ENCODE data around the gene CD248. TPM values are rescaled to one million over a fixed set of nuclear protein-coding genes. Genes with fewer than 3 reads are reported as not detected.

Gene CD248
- total RNA-seq, 2 donors from 2014 or later, result 3.0 to 3.9 TPM

DNA sequence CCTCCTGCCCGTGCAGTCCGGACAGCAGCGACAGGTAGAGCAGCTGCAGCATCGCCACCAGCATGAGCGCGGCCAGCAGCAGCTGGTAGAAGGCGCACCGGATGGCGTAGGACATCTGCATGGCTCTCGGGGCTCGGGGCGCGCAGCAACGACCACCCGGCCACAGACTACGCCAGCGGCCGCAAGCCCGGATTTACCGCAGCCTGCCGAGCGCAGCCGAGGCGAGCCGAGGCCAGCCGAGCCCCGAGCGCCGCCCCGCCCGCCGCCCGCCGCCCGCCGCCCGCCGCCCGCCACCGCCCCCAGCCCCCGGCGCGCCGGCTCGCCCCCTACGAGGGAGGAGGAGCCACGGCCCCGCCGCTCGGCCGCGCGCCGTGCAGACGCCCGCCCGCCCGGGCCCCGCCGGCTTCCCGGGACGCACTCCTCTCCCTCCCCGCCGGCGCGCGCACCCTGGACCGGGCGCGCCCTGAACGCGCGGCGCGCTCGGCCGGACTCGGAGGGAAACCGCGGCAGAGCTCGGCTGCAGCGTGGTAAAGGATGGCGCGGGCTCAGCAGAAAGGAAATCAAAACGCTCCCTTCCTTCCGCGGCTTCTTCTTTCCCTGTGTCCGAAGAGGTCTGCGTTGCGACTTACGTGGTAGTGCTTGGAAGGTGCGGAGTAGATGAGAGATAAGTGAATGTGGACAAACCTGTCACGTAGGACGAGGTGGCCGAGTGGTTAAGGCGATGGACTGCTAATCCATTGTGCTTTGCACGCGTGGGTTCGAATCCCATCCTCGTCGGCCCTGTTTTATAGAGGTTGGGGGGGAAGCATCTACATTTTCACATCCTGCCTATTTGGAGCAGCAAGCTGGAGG, 30.8 kb upstream of the CD248 start, which contains the start of gene B4GAT1:
TSS of gene B4GAT1 (minus strand) at position 205 of the 852 bp plus-strand sequence. CDS start at position 121, 84 bp downstream.
- Mint-ChIP-seq H3K4me3 (peak within 1 kb of the TSS; percentile 97 to 98), H3K9me3 (peaks cover 0 to 3% of the 10 kb centered on the region in 2 donors), H3K27ac (peak within 1 kb of the TSS; percentile 100), H3K27me3 (ENCODE audit: low read depth) (no peaks in the 10 kb centered on the region), H3K36me3 (ENCODE audit: insufficient read depth in 2 of 2) (peaks cover 2 to 4% of the 10 kb centered on the region in 2 donors), H3K4me1 (ENCODE audit: low read depth) (peaks cover 52% of the 10 kb centered on the region)
- ATAC-seq (replicated peaks in 1 of 2) (peak; percentile 71 to 75), DNase-seq (peak; percentile 88 to 89)

DNA sequence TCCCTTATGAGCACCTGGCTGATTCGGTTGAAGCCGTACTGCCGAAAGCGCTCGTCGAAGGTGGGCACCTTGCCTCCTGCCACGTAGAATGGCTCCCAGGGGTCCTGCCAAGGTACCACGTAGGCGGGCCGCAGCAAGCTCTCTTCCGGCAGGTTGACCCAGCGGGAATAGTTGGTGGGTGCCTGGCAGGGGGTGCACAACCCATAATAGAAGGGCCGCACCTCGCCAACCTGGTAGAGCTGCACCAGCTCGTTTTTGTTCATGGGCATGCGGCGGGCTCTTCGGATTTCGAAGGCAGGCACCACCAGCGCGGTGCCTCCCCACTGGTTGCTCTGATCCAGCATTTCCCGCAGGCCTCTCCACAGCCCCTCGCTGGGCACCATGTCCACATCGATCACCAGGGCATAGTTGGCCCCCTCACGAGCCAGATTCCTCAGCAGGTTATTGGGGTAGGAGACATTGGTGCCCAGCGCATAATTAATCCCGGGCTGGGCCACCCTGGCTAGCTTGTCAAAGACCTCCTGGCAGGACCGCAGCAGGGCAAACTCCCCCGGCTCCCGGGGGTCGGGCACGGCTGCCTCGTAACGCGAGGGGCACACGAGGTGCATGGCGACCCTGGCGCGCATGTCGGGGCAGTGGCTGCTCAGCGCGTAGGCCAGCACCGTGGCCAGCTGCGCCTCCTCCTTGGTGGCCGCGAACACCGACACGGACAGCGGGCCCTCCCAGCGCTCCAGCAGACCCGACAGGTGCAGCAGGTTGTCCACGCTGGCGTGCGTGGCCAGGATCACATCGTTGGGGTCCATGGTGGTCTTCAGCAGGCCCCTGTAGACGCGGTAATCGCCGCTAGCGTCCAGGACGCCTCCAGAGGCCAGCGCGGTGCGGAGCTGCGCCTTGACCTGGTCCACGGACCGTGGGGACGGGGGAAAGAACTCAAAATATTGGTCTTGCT, 29.9 kb upstream of the CD248 start:
- peaks cover 55% of the 10 kb centered on the region for H3K4me1 Mint-ChIP-seq (ENCODE audit: low read depth)
- DNase-seq, result no peak
- no peaks in the 10 kb centered on the region for H3K27me3 Mint-ChIP-seq (ENCODE audit: low read depth)
- H3K27ac Mint-ChIP-seq, result no peak overlapping the region
- ATAC-seq (replicated peaks in 1 of 2), result no peak
- peaks cover 2 to 4% of the 10 kb centered on the region in 2 donors for H3K36me3 Mint-ChIP-seq (ENCODE audit: insufficient read depth in 2 of 2)
- peak overlapping the region; percentile 97 to 98 for H3K4me3 Mint-ChIP-seq
- peaks cover 0 to 3% of the 10 kb centered on the region in 2 donors for H3K9me3 Mint-ChIP-seq

DNA sequence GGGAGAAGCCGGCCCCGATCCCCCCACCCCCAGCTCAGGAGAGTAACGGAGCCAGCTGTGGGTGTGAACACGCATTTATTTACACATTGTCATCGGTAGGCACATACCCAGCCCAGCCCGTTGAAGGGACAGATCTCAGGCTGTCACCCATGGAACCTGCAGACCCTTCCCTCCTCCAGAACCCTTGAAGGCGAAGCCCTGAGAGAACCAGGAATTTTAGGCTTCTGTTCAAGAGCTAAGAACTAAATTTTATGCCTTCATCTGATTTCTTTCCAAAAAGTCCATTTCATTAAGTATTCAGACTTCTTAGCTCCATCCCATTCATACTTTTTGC, 28.4 kb upstream of the CD248 start:
- Mint-ChIP-seq H3K4me3 (peak overlapping the region; percentile 97 to 98), H3K4me1 (ENCODE audit: low read depth) (peaks cover 55% of the 10 kb centered on the region), H3K9me3 (peaks cover 0 to 3% of the 10 kb centered on the region in 2 donors), H3K27ac (peak overlapping the region; percentile 90), H3K27me3 (ENCODE audit: low read depth) (no peaks in the 10 kb centered on the region), H3K36me3 (ENCODE audit: insufficient read depth in 2 of 2) (peaks cover 2 to 4% of the 10 kb centered on the region in 2 donors)
- ATAC-seq (replicated peaks in 1 of 2) (peak; percentile 3 to 6), DNase-seq (no peak)

DNA sequence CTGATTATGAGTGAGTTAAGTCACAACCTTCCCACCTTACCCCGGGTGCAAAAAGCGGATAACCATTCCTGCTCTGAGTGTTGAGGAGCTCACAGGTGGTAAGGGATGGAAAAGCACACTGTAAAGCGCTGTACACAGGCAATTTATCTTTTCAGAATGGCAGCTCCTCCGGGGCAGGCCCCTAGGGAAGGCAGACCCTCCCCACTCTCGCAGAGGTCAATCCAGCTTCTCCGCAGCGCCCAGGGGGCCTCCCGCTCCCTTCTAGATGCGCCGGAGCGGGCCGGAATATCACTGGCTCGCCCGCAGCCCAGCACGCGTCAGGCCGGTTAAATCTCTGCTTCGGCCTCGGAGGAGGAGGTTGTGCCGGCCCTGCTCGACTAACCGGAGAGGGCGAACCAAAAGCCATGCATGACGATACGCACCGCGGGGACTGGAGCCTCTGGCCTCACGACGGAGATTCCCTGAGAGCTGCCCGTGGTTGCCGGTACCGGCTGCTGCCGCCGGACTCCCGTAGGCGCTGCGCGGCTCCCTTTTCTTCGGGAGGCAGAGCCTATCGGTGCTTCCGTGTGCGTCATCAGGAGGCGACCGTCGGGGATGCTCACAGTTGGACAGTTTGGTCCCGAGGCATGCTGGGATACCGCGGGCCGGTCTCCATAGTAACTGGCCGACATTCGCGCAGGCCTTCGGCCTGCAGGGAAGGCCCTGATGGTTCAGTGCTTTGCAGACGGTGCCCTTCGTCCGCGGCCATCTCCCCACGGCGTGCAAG, 27.9 kb upstream of the CD248 start, which contains the start of gene BRMS1:
TSS of gene BRMS1 (minus strand) at position 555 of the 766 bp plus-strand sequence. CDS start 2,870 bp downstream, outside the sequence.
- peak; percentile 96 to 98 for DNase-seq
- Mint-ChIP-seq H3K4me3 (peak within 1 kb of the TSS; percentile 97 to 98), H3K27ac (peak within 1 kb of the TSS; percentile 90), H3K27me3 (ENCODE audit: low read depth) (no peaks in the 10 kb centered on the region), H3K36me3 (ENCODE audit: insufficient read depth in 2 of 2) (peaks cover 2 to 4% of the 10 kb centered on the region in 2 donors), H3K9me3 (peaks cover 0 to 3% of the 10 kb centered on the region in 2 donors), H3K4me1 (ENCODE audit: low read depth) (peaks cover 55% of the 10 kb centered on the region)
- ATAC-seq (replicated peaks in 1 of 2), result peak; percentile 81 to 82

DNA sequence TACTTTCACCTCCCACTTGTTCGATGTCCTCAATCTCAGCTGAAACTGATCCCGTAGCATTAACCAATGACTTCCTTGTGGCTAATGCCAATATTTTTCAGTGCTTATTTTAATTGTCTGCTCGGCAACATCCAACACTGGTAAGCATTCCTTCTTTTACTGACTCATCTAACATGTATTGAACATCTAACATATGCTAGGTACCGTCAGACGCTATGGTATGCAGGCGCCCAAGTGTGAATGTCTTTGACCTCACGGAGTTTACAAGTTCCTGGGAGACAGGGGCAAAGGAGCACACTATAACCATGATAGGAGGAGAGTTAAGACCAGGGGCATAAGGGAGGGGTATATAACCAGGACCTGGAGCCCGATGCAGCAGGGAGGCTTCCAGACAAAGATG, 26.3 kb upstream of the CD248 start:
- ATAC-seq (replicated peaks in 1 of 2), result no peak
- H3K9me3 Mint-ChIP-seq, result peaks cover 0 to 3% of the 10 kb centered on the region in 2 donors
- H3K36me3 Mint-ChIP-seq (ENCODE audit: insufficient read depth in 2 of 2), result peaks cover 4% of the 10 kb centered on the region in 2 donors
- no peaks in the 10 kb centered on the region for H3K27me3 Mint-ChIP-seq (ENCODE audit: low read depth)
- no peak overlapping the region for H3K27ac Mint-ChIP-seq
- no peak for DNase-seq
- H3K4me1 Mint-ChIP-seq (ENCODE audit: low read depth), result peaks cover 50% of the 10 kb centered on the region
- peak overlapping the region; percentile 97 to 98 for H3K4me3 Mint-ChIP-seq

DNA sequence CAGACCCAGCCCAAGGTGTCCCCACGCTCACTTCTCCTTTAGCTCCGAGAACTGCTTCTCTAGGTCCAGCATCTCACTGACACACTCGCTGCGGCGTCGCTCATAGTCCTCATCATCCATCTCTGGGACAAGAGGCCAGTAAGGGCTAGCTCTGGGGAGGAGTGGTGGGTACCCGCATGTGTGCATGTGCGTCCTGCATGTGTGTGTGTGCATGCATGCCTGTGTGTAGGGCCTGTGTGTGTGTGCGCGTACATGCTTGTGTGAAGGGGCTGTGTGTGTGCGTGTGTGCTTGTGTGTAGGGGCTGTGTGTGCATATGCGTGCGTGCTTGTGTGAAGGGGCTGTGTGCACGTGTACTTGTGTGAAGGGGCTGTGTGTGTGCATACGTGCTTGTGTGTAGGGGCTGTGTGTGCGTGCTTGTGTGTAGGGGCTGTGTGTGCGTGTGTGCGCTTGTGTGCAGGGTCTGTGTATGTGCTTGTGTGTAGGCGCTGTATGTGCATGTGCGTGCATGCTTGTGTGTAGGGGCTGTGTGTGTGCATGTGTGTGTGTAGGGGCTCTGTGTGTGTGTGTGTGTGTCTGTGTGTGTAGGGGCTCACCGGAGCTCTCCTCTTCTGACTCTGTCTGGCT, 24.8 kb upstream of the CD248 start:
- Mint-ChIP-seq H3K4me1 (ENCODE audit: low read depth) (peaks cover 54% of the 10 kb centered on the region), H3K27ac (no peak overlapping the region), H3K27me3 (ENCODE audit: low read depth) (no peaks in the 10 kb centered on the region), H3K4me3 (no peak overlapping the region), H3K9me3 (no peaks in the 10 kb centered on the region), H3K36me3 (ENCODE audit: insufficient read depth in 2 of 2) (peaks cover 0 to 4% of the 10 kb centered on the region in 2 donors)
- no peak for DNase-seq
- no peak for ATAC-seq (replicated peaks in 1 of 2)

DNA sequence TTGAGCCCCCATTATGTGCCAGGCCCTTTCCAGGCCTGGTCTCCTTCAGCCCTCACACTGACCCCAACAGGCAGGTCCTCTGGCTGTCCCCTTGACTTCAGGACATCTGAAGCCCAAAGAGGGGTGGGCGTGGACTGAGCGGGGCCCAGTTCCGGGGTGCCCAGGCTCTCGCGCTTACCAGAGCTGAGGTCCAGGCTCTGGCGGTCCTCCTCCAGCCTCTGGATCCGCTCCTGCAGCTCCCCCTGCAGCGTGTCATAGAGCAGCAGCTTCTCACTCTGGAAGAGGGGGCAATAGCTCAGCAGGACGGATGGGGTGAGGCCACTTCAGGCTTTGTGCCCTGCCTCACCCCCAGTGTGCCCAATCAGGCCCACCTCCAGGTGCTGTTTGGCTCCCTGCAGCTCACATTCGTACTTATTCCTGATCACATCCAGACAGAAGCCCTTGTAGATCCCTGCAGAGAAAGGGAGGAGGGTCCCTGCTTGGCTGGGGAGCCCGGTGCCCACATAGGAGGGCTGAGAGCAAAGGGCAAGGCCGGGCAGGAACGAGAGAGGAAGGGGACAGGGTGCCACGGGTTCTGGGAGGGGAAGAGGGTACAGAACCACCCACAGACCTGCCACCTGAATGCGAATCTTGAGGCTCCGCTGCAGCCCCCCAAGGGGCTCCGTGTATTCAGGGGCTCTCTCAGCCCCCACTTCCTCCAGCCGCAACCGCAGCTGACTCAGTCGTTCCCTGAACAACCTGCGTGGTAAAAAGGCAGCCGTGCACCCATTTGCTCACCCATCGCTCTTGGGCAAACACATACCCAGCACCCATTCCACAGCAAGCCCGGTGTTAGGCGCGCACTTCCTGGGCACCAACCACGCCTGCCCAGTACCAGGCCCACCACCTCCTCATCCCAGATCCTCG, 24.0 kb upstream of the CD248 start:
- ATAC-seq (replicated peaks in 1 of 2), result no peak
- Mint-ChIP-seq H3K27me3 (ENCODE audit: low read depth) (no peaks in the 10 kb centered on the region), H3K4me3 (no peak overlapping the region), H3K27ac (no peak overlapping the region), H3K4me1 (ENCODE audit: low read depth) (peaks cover 53% of the 10 kb centered on the region), H3K9me3 (no peaks in the 10 kb centered on the region), H3K36me3 (ENCODE audit: insufficient read depth in 2 of 2) (peaks cover 0 to 4% of the 10 kb centered on the region in 2 donors)
- no peak for DNase-seq

DNA sequence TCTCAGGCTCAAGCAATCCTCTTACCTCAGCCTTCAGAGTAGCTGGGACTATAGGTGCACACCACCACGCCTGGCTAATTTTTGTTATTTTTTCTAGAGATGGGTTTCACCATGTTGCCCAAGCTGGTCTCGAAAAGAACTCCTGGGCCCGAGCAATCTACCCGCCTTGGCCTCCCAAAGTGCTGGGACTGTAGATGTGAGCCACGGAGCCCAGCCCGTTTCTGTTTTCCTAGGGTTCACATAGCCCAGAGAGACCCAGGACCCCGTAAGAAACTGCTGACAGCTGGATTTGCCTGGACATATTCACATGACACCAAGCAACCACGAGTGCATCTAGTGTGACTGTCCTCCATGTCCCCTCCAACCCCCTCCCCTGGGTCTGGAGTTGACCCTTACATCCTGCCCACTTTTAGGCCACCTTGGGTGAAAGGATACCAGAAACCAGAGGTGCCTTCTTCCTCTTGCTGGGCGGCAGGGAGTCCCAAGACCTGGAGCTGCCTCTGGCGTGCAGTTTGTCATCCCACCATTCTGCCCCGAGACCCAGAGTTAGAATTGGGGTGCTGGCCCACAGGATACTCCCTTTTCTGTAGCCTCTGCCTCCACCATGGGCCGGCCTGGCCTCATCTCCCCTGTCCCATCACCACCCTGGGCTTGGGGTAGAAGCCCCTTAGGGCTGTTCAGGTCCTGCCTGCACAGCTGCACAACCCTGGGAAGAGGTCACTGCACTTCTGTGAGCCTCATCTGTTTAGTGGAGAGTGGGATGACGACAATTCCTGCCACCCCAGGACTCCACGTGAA, 23.0 kb upstream of the CD248 start:
- Mint-ChIP-seq H3K9me3 (no peaks in the 10 kb centered on the region), H3K36me3 (ENCODE audit: insufficient read depth in 2 of 2) (peaks cover 0 to 3% of the 10 kb centered on the region in 2 donors), H3K27ac (no peak overlapping the region), H3K4me3 (no peak overlapping the region), H3K27me3 (ENCODE audit: low read depth) (no peaks in the 10 kb centered on the region), H3K4me1 (ENCODE audit: low read depth) (peaks cover 50% of the 10 kb centered on the region)
- ATAC-seq (replicated peaks in 1 of 2) (no peak), DNase-seq (no peak)

DNA sequence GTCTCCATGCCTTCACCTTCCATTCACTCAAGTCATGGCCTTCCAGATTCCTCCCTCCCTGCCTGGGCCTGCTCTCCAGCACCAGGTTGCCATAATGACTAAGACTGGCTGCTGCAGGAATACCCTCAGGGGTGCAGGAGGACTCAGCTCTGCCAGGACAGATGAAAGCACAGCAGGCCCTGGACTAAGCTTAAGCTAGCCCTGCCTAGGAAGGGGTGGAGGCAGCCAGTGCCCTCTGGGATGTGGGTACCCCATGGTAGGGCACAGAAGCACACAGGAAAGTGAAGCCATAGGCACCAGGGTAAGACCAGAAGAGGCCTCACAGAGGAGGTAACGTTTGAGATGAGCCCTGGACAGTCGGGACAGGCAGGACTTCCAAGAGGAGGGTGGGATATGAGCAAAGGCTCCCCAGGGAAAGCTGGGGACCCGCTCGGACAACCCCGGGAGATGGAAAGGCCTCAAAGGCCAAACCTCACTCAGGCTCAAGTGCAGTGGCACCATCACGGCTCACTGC, 22.4 kb upstream of the CD248 start:
- H3K4me3 Mint-ChIP-seq, result no peak overlapping the region
- H3K9me3 Mint-ChIP-seq, result no peaks in the 10 kb centered on the region
- ATAC-seq (replicated peaks in 1 of 2) (no peak), DNase-seq (no peak)
- H3K27ac Mint-ChIP-seq, result no peak overlapping the region
- no peaks in the 10 kb centered on the region for H3K27me3 Mint-ChIP-seq (ENCODE audit: low read depth)
- peaks cover 43% of the 10 kb centered on the region for H3K4me1 Mint-ChIP-seq (ENCODE audit: low read depth)
- H3K36me3 Mint-ChIP-seq (ENCODE audit: insufficient read depth in 2 of 2), result peaks cover 0 to 1% of the 10 kb centered on the region in 2 donors

DNA sequence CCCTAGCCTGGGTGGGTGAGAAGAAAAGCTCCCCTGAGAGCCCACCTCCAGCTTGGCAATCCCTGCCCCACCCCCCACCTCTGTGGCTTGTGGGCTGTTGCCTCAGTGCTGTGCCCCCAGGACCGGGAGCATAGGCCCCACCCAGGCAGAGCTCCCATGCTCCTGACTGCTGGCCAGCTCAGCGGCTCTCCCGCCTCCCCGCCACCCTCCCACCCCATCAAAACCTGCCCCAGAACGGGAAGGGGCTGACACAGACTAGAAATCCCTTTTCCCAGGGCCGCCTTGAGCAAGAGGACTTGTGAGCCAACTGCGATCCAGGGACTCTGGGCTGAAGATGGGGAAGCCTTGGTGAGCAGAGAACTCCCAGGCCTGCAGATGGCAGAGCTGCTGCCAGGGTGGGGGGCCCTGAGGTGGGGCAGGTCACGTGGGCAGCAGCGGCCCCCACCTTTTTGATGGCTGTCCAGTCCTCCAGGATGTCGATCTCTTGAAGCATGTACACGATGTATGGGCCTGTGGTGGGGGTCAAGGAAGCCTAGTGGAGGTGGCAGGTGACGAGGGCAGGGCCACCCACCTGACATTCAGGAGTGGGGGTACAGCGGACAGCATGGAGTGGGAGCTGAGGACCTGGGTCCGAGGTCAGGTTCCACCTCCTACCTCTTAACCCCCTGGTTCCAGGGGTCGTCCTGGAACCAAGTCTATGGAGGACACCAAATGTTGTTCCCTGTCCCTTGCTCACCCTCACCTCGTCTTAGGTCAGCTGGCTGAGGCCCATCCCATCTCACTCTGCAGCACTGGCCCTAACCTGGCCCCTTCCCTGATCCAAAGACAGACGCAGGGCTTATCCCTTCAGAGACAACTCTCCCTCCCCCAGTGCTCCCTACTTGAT, 21.7 kb upstream of the CD248 start:
- H3K9me3 Mint-ChIP-seq, result no peaks in the 10 kb centered on the region
- H3K27me3 Mint-ChIP-seq (ENCODE audit: low read depth), result no peaks in the 10 kb centered on the region
- H3K27ac Mint-ChIP-seq, result no peak overlapping the region
- peaks cover 36% of the 10 kb centered on the region for H3K4me1 Mint-ChIP-seq (ENCODE audit: low read depth)
- peaks cover 0 to 1% of the 10 kb centered on the region in 2 donors for H3K36me3 Mint-ChIP-seq (ENCODE audit: insufficient read depth in 2 of 2)
- no peak for DNase-seq
- peak overlapping the region in 1 of 2 donors; percentile 11 for H3K4me3 Mint-ChIP-seq
- ATAC-seq (replicated peaks in 1 of 2), result no peak

Data from activated T-cell treated with anti-CD3 and anti-CD28 coated beads, Interleukin-2, amount 50 U/mL, for 72 hours (primary cell).